HCT116 (cell line): ENCODE data around the gene TRABD. TPM values are rescaled to one million over a fixed set of nuclear protein-coding genes. Genes with fewer than 3 reads are reported as not detected.

Experiments used
- ATAC-seq: fragments of 200-7000 bp; cut with Tn5 transposase; 2 replicates; pipeline ENCODE4 v1.9.1; 2020; ENCODE audit warnings: mild to moderate bottlenecking, moderate library complexity
- BruUV-seq: library from RNA; stranded (reverse); fragments of 400-500 nt; replicated peaks from 2 replicates; lab custom pipeline; 2021; lab: Mats Ljungman, UMichigan
- CTCF ChIA-PET: fragments of 300-600 bp; sonication (Branson Sonifier 250); formaldehyde crosslinking; loops from one replicate; lab custom pipeline; 2021; ENCODE audit warnings: antibody characterized with exemption; lab: Charles Lee
- POLR2A ChIA-PET: fragments of 300-600, 350-600 bp; sonication (Branson Sonifier 250); formaldehyde crosslinking; loops from one replicate; lab custom pipeline; 2021; ENCODE audit warnings: antibody characterized with exemption; lab: Charles Lee
- RAD21 ChIA-PET, 2 experiments: fragments of 300-600 bp; sonication (Branson Sonifier 250); formaldehyde crosslinking; loops; one replicate each; lab custom pipeline; 2023; ENCODE audit warnings: low total read pairs in 2 of 2; ENCODE audit not compliant: uncharacterized antibody in 2 of 2, unreplicated experiment in 2 of 2, low non-redundant PET in 1 of 2; lab: Charles Lee
- DNase-seq: peaks from one replicate; pipeline ENCODE4 v3.0.0-alpha.2; 2010; ENCODE audit warnings: low read depth, low spot score
- H2AFZ ChIP-seq: fragments of 200-600 bp; shearing (Covaris generic), sonication (generic); 2 replicates; pipeline ENCODE4 v1.6.1; 2017; ENCODE audit warnings: low read depth, mixed run types, mixed read lengths, antibody characterized with exemption, low read length; ENCODE audit not compliant: poor library complexity, severe bottlenecking
- H3K27ac ChIP-seq: 2 replicates; pipeline ENCODE4 v1.5.1; 2012; ENCODE audit warnings: low read depth, low read length
- H3K27me3 ChIP-seq: fragments of 200-600 bp; sonication (generic); 2 replicates; pipeline ENCODE4 v1.6.1; 2016; ENCODE audit warnings: mixed run types, low read length, mixed read lengths; ENCODE audit not compliant: insufficient read depth
- H3K36me3 ChIP-seq, 2 experiments: fragments of 200-500 bp in 1 of 2; fragments of 200-600 bp in 1 of 2; sonication (Bioruptor generic) in 1 of 2; sonication (generic) in 1 of 2; 2 replicates each; pipeline versions ENCODE4 v1.5.1 to v1.6.1; 2014 to 2016; ENCODE audit warnings: low read length in 2 of 2, inconsistent platforms in 1 of 2, mixed read lengths in 1 of 2, mixed run types in 1 of 2; ENCODE audit not compliant: insufficient read depth in 2 of 2, control insufficient read depth in 1 of 2
- H3K4me1 ChIP-seq, 2 experiments: fragments of 200-600 bp in 1 of 2; sonication (generic) in 1 of 2; 2 replicates each; pipeline versions ENCODE4 v1.5.1 to v1.6.1; 2012 to 2017; ENCODE audit warnings: low read length in 2 of 2, inconsistent platforms in 1 of 2, mild to moderate bottlenecking in 1 of 2, mixed read lengths in 1 of 2, mixed run types in 1 of 2, moderate library complexity in 1 of 2; ENCODE audit not compliant: insufficient read depth in 2 of 2, control insufficient read depth in 1 of 2
- H3K4me2 ChIP-seq: fragments of 200-600 bp; sonication (generic); 2 replicates; pipeline ENCODE4 v1.6.1; 2017; ENCODE audit warnings: mixed run types, low read length, mixed read lengths
- H3K4me3 ChIP-seq, 2 experiments: fragments of 200-600 bp in 1 of 2; sonication (generic) in 1 of 2; replicated peaks in 1 of 2; 2 replicates each; pipeline ENCODE4 v1.5.1; 2011 to 2016; ENCODE audit warnings: low read length in 2 of 2, control low read depth in 1 of 2, low read depth in 1 of 2, mild to moderate bottlenecking in 1 of 2, mixed read lengths in 1 of 2, mixed run types in 1 of 2
- H3K79me2 ChIP-seq: fragments of 200-600 bp; sonication (generic); 2 replicates; pipeline ENCODE4 v1.6.1; 2017; ENCODE audit warnings: mild to moderate bottlenecking, mixed run types, low read length, moderate library complexity, mixed read lengths; ENCODE audit not compliant: insufficient read depth
- H3K9ac ChIP-seq: fragments of 200-600 bp; sonication (generic); 2 replicates; pipeline ENCODE4 v1.6.1; 2016; ENCODE audit warnings: low read length, mixed read lengths
- H3K9me2 ChIP-seq: fragments of 200-600 bp; sonication (generic), shearing (Covaris generic); 2 replicates; pipeline ENCODE4 v1.6.1; 2017; ENCODE audit warnings: mixed run types, mild to moderate bottlenecking, moderate library complexity; ENCODE audit not compliant: insufficient read depth
- H3K9me3 ChIP-seq, 2 experiments: fragments of 200-500 bp in 1 of 2; fragments of 200-600 bp in 1 of 2; sonication (Bioruptor generic) in 1 of 2; sonication (generic) in 1 of 2; 2 replicates each; pipeline ENCODE4 v1.6.1; 2014 to 2017; ENCODE audit warnings: low read length in 2 of 2, mixed read lengths in 2 of 2, inconsistent platforms in 1 of 2, low read depth in 1 of 2, mild to moderate bottlenecking in 1 of 2, mixed run types in 1 of 2, moderate library complexity in 1 of 2; ENCODE audit not compliant: control insufficient read depth in 1 of 2, insufficient read depth in 1 of 2
- H4K20me1 ChIP-seq: fragments of 200-600 bp; sonication (generic), shearing (Covaris generic); 2 replicates; pipeline ENCODE4 v1.6.1; 2017; ENCODE audit warnings: mixed run types, mild to moderate bottlenecking, moderate library complexity; ENCODE audit not compliant: insufficient read depth
- CEBPB ChIP-seq: IDR thresholded peaks from 2 replicates; pipeline ENCODE4 v1.6.1; 2012; ENCODE audit warnings: low read depth
- EZH2phosphoT487 ChIP-seq: fragments of 200-600 bp; IDR thresholded peaks from 2 replicates; pipeline ENCODE4 v1.6.1; 2018; ENCODE audit warnings: antibody characterized with exemption, borderline replicate concordance
- FOSL1 ChIP-seq: IDR thresholded peaks from 2 replicates; pipeline ENCODE4 v1.6.1; 2012; ENCODE audit warnings: low read depth
- MAX ChIP-seq: IDR thresholded peaks from 2 replicates; pipeline ENCODE4 v1.6.1; 2012
- RAD21 ChIP-seq: IDR thresholded peaks from 2 replicates; pipeline ENCODE4 v1.6.1; 2012; ENCODE audit warnings: low read depth, mild to moderate bottlenecking
- SIN3A ChIP-seq: IDR thresholded peaks from 2 replicates; pipeline ENCODE4 v1.6.1; 2012; ENCODE audit warnings: low read depth
- SP1 ChIP-seq: IDR thresholded peaks from 2 replicates; pipeline ENCODE4 v1.6.1; 2012; ENCODE audit warnings: low read depth
- ZFX ChIP-seq: fragments of 450-650 bp; IDR thresholded peaks from 2 replicates; pipeline ENCODE4 v1.6.1; 2017
- intact Hi-C: fragments of 100-400 bp; cut with micrococcal nuclease; formaldehyde crosslinking; loops from 2 replicates; pipeline ENCODE4 v1.10.0; 2022
- total RNA-seq: library from RNA; stranded (reverse); gene quantifications from one replicate; pipeline ENCODE4 v1.2.1, GENCODE V29; 2021; ENCODE audit not compliant: unreplicated experiment
- TF ChIP-seq, protein P1 (sequence below): IDR thresholded peaks from 2 replicates; pipeline ENCODE4 v1.6.1; 2011; ENCODE audit warnings: mild to moderate bottlenecking, low read length, moderate library complexity; ENCODE audit not compliant: insufficient replicate concordance; ENCODE audit errors: extremely low read depth
- TF ChIP-seq, protein P2 (sequence below), 3 experiments: fragments of 200-600 bp in 1 of 3; sonication (generic) in 1 of 3; IDR thresholded peaks in 2 of 3; conservative IDR thresholded peaks in 1 of 3; 2 replicates each; pipeline ENCODE4 v1.5.1; 2012 to 2017; ENCODE audit warnings: low read depth in 2 of 3, low read length in 2 of 3, antibody characterized with exemption in 1 of 3, borderline replicate concordance in 1 of 3, control low read depth in 1 of 3, mild to moderate bottlenecking in 1 of 3, mixed read lengths in 1 of 3, mixed run types in 1 of 3, moderate library complexity in 1 of 3; ENCODE audit not compliant: insufficient read depth in 1 of 3

The TRABD gene
- total RNA-seq, 1 experiment from 2014 or later = 90.3 TPM

DNA sequence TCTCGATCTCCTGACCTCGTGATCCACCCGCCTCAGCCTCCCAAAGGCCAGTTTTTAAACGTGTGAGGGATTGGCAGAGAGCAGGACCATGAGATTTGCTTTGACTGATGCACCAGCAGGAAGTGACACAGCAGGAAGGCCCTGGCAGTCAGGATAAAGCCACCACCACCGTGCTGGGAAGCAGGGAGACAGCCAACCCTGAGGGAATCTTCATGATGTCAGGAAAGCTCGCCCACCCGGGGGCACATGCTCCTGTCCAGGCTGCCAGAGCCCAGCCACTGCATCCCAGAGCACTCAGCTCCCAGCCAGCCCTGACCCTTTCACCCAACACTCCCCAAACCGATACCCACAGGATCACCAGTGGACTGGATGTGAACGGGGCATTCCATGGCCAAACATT, 53.0 kb downstream of the TRABD start:
- intact Hi-C loops = no loop called here
- CTCF ChIA-PET = no interaction called here
- H4K20me1 ChIP-seq = no peaks in the 10 kb centered on the region

More for the DNA sequence above, 53.0 kb downstream of the TRABD start:
- H3K4me3 ChIP-seq = no peak overlapping the region
- H3K4me1 ChIP-seq = peaks cover 7 to 17% of the 10 kb centered on the region in 2 experiments
- no TSS peak for BruUV-seq
- ATAC-seq = no peak
- RAD21 ChIA-PET = no interaction called here
- no peak overlapping the region for H3K9ac ChIP-seq
- peaks cover 7 to 17% of the 10 kb centered on the region in 2 experiments; a peak in 2 of 4 replicates for H3K36me3 ChIP-seq
- no peak overlapping the region for H3K27ac ChIP-seq
- H3K9me3 ChIP-seq = peaks cover 0 to 4% of the 10 kb centered on the region in 2 experiments; a peak in 1 of 4 replicates
- no peak for DNase-seq
- peaks cover 94% of the 10 kb centered on the region for H3K79me2 ChIP-seq
- no peak overlapping the region for H2AFZ ChIP-seq
- no peaks in the 10 kb centered on the region for H3K27me3 ChIP-seq
- no peak overlapping the region for H3K4me2 ChIP-seq
- TF ChIP-seq SIN3A = no peak
- TF ChIP-seq RAD21 = no peak
- no peak for TF ChIP-seq SP1
- TF ChIP-seq FOSL1 = no peak
- TF ChIP-seq ZFX = no peak
- TF ChIP-seq, protein P1, sequence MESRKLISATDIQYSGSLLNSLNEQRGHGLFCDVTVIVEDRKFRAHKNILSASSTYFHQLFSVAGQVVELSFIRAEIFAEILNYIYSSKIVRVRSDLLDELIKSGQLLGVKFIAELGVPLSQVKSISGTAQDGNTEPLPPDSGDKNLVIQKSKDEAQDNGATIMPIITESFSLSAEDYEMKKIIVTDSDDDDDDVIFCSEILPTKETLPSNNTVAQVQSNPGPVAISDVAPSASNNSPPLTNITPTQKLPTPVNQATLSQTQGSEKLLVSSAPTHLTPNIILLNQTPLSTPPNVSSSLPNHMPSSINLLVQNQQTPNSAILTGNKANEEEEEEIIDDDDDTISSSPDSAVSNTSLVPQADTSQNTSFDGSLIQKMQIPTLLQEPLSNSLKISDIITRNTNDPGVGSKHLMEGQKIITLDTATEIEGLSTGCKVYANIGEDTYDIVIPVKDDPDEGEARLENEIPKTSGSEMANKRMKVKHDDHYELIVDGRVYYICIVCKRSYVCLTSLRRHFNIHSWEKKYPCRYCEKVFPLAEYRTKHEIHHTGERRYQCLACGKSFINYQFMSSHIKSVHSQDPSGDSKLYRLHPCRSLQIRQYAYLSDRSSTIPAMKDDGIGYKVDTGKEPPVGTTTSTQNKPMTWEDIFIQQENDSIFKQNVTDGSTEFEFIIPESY = no peak
- TF ChIP-seq, protein P2, sequence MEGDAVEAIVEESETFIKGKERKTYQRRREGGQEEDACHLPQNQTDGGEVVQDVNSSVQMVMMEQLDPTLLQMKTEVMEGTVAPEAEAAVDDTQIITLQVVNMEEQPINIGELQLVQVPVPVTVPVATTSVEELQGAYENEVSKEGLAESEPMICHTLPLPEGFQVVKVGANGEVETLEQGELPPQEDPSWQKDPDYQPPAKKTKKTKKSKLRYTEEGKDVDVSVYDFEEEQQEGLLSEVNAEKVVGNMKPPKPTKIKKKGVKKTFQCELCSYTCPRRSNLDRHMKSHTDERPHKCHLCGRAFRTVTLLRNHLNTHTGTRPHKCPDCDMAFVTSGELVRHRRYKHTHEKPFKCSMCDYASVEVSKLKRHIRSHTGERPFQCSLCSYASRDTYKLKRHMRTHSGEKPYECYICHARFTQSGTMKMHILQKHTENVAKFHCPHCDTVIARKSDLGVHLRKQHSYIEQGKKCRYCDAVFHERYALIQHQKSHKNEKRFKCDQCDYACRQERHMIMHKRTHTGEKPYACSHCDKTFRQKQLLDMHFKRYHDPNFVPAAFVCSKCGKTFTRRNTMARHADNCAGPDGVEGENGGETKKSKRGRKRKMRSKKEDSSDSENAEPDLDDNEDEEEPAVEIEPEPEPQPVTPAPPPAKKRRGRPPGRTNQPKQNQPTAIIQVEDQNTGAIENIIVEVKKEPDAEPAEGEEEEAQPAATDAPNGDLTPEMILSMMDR (IDR thresholded peaks at IDR 0.05 in 2 of 3, conservative IDR thresholded peaks at IDR 0.05 in 1 of 3; ENCODE audit: borderline replicate concordance in 1 of 3, insufficient read depth in 1 of 3, low read depth in 2 of 3, low read length in 2 of 3) = no peak
- no peak for TF ChIP-seq CEBPB
- TF ChIP-seq EZH2phosphoT487 = no peak
- TF ChIP-seq MAX = no peak
- POLR2A ChIA-PET = no interaction called here
- no peaks in the 10 kb centered on the region for H3K9me2 ChIP-seq
